Effector memory CD4-positive, alpha-beta T cell (primary cell): ENCODE results near the gene LHFPL4.
"Not testable (repeated sequence)": the region's sequence is repeated elsewhere in the genome, so short reads cannot be mapped to it uniquely, and the experiment has no call there.

ENCODE experiments used
- DNase-seq, 3 donors: peaks; one replicate each; pipeline ENCODE4 v3.0.0-alpha.2; 2020
- H3K27ac ChIP-seq: 2 replicates; pipeline ENCODE4 v1.7.0; 2013; ENCODE audit warnings: mild to moderate bottlenecking, low read length, moderate library complexity; ENCODE audit not compliant: insufficient read depth, poor library complexity, severe bottlenecking
- H3K27me3 ChIP-seq: replicated peaks from 2 replicates; pipeline ENCODE4 v1.7.0; 2013; ENCODE audit warnings: mild to moderate bottlenecking, low read length; ENCODE audit not compliant: insufficient read depth, control insufficient read depth, poor library complexity, severe bottlenecking
- H3K36me3 ChIP-seq: 2 replicates; pipeline ENCODE4 v1.7.0; 2013; ENCODE audit warnings: mild to moderate bottlenecking, low read length, moderate library complexity; ENCODE audit not compliant: control insufficient read depth, insufficient read depth
- H3K4me1 ChIP-seq: 2 replicates; pipeline ENCODE4 v1.7.0; 2013; ENCODE audit warnings: low read length, mild to moderate bottlenecking; ENCODE audit not compliant: control insufficient read depth, insufficient read depth, poor library complexity, severe bottlenecking
- H3K4me3 ChIP-seq: 2 replicates; pipeline ENCODE4 v1.7.0; 2013; ENCODE audit warnings: low read length, low read depth, mild to moderate bottlenecking; ENCODE audit not compliant: insufficient read depth, poor library complexity, severe bottlenecking
- H3K9me3 ChIP-seq: 2 replicates; pipeline ENCODE4 v1.7.0; 2013; ENCODE audit warnings: mild to moderate bottlenecking, low read length, moderate library complexity; ENCODE audit not compliant: control insufficient read depth

LHFPL4 gene

GRCh38 chr3:9583371-9583770 lies 29.7 kb upstream of the LHFPL4 start:
- Histone ChIP-seq H3K36me3 (no peaks in the 10 kb centered on the region), H3K4me1 (no peaks in the 10 kb centered on the region), H3K27ac (no peak overlapping the region), H3K4me3 (no peak overlapping the region), H3K27me3 (no peaks in the 10 kb centered on the region), H3K9me3 (no peaks in the 10 kb centered on the region)
- DNase-seq: no peak

DNA sequence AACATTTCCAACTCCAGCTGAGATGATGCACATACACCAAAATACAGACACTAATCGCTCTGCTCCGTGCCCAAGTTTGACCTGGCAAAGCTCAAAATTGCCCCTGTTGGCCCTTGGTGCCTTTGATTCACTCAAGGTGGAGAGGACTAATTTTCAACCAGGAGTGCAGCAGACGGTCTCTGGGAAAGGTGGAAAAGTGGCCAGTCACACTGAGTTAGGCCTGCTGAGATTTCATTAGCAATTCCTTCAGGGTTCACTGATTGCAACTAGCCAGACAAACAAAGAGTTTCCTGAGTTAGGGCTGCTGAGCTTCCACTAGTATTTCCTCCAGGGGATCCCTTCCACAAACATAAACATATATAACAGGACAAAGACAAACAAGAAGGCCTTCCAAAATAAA lies 28.7 kb upstream of the LHFPL4 start:
- no peak overlapping the region for H3K4me3 ChIP-seq
- DNase-seq: no peak
- no peaks in the 10 kb centered on the region for H3K4me1 ChIP-seq
- H3K27ac ChIP-seq: no peak overlapping the region
- H3K36me3 ChIP-seq: no peaks in the 10 kb centered on the region
- H3K27me3 ChIP-seq: no peaks in the 10 kb centered on the region
- no peaks in the 10 kb centered on the region for H3K9me3 ChIP-seq

DNA sequence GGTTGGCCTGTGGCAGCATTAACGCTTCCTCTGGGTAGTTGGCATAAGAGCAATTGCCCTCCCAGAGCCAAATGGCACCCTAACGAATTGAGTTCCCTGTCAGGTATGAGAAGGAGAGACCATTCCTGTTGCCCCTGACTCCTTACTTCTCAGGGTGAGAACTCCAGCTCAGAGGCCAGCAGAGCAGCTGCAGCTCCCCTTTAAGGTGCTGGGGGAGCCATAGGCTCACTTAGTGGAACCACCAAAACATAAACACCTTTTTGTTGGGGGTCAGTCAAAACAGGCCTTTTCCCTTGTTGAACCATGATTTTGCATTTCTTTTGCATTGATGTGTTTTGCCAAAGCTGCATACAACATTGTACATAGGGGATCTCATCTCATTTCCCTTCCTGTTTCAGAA lies 28.1 kb upstream of the LHFPL4 start:
- Histone ChIP-seq H3K9me3 (no peaks in the 10 kb centered on the region), H3K4me1 (no peaks in the 10 kb centered on the region), H3K36me3 (no peaks in the 10 kb centered on the region), H3K27ac (no peak overlapping the region), H3K4me3 (no peak overlapping the region), H3K27me3 (no peaks in the 10 kb centered on the region)
- DNase-seq: no peak

- peaks cover 4% of the 10 kb centered on the region for H3K27me3 ChIP-seq
- no peaks in the 10 kb centered on the region for H3K9me3 ChIP-seq
- H3K27ac ChIP-seq: no peak overlapping the region
- H3K4me3 ChIP-seq: no peak overlapping the region
- DNase-seq: no peak
- H3K4me1 ChIP-seq: no peaks in the 10 kb centered on the region
- no peaks in the 10 kb centered on the region for H3K36me3 ChIP-seq
Measured at GRCh38 chr3:9569054-9569453, 15.4 kb upstream of the LHFPL4 start.

DNA sequence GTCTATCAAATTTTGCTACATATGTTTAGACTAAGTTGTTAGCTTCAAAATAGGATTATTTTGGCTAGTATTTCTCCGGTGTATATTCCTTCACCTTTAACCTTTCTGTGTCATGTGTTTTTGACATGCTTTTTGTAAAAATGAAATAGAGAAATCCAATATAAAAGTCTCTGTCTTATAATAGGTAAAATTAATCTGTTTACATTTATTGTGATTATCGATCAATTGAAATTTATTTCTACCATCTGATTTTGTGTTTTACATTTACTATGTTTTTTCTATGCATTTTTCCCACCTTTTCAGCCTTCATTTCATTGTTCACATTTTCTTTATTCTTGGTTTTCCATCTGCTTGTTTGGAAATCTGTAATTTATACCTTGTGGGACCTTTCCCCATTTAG lies 11.7 kb upstream of the LHFPL4 start:
- DNase-seq: no peak
- H3K27ac ChIP-seq: no peak overlapping the region
- no peaks in the 10 kb centered on the region for H3K4me1 ChIP-seq

DNA sequence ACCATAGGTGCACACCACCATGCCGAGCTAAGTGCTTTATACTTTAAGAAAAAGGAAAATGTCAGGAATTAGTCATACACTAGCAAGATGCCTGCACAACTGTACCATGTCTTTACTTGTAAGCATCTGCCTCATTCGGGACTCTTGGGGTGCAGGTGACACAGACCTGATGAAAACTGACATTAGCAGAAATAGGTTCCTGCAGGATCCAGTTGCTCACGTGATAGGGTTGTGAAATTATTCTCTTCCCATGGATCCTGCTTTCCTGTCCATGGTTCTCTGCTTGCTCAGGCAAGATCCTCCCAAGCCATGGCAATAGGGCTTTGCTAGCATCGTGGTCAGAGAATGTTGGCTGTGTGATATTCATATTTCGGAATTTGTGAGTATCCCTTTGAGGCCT lies 10.2 kb upstream of the LHFPL4 start:
- Histone ChIP-seq H3K27me3 (no peaks in the 10 kb centered on the region), H3K4me3 (no peak overlapping the region), H3K27ac (no peak overlapping the region), H3K36me3 (no peaks in the 10 kb centered on the region), H3K9me3 (no peaks in the 10 kb centered on the region), H3K4me1 (no peaks in the 10 kb centered on the region)
- DNase-seq: no peak

More for the DNA sequence above, 11.7 kb upstream of the LHFPL4 start:
- H3K27me3 ChIP-seq: no peaks in the 10 kb centered on the region
- H3K9me3 ChIP-seq: no peaks in the 10 kb centered on the region
- no peaks in the 10 kb centered on the region for H3K36me3 ChIP-seq
- H3K4me3 ChIP-seq: no peak overlapping the region

- not testable (repeated sequence) for H3K27me3 ChIP-seq, H3K4me3 ChIP-seq, H3K27ac ChIP-seq, DNase-seq, H3K36me3 ChIP-seq, H3K9me3 ChIP-seq, H3K4me1 ChIP-seq
Measured at GRCh38 chr3:9560056-9560455, 6.4 kb upstream of the LHFPL4 start.

- Histone ChIP-seq H3K27ac (no peak overlapping the region), H3K9me3 (no peaks in the 10 kb centered on the region), H3K4me1 (no peaks in the 10 kb centered on the region), H3K4me3 (no peak overlapping the region), H3K27me3 (peaks cover 13% of the 10 kb centered on the region), H3K36me3 (no peaks in the 10 kb centered on the region)
- DNase-seq: no peak
Measured at GRCh38 chr3:9553948-9554513, 409 bp upstream of the LHFPL4 start.

GRCh38 chr3:9552252-9552999 lies 1.2 kb downstream of the LHFPL4 start:
- H3K4me3 ChIP-seq: no peak overlapping the region
- peaks cover 16% of the 10 kb centered on the region for H3K27me3 ChIP-seq
- no peak for DNase-seq

DNA sequence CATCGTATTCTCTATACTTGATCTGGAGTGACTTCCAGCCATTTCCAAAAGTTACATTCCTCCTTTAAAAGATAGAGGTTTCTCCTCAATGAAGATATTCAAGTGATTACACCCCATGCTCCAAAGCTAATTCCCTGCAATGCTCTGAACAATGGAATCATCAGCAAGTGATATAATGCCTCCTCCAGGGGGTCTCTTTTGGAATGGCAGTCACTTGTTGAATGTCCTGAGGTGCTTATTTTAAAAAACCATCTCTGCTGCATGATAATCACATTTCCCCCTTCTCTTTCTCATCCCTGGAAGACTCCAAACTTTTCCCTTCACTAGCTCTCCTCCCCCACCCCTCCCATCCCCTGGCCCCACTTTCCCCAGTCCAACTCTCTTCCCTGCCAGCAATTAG lies 2.6 kb downstream of the LHFPL4 start:
- H3K4me3 ChIP-seq: no peak overlapping the region
- H3K36me3 ChIP-seq: no peaks in the 10 kb centered on the region
- no peaks in the 10 kb centered on the region for H3K9me3 ChIP-seq
- H3K27ac ChIP-seq: no peak overlapping the region
- H3K27me3 ChIP-seq: peaks cover 16% of the 10 kb centered on the region
- H3K4me1 ChIP-seq: no peaks in the 10 kb centered on the region
- no peak for DNase-seq

More at GRCh38 chr3:9552252-9552999, 1.2 kb downstream of the LHFPL4 start:
- no peak overlapping the region for H3K27ac ChIP-seq
- no peaks in the 10 kb centered on the region for H3K4me1 ChIP-seq
- H3K9me3 ChIP-seq: no peaks in the 10 kb centered on the region
- no peaks in the 10 kb centered on the region for H3K36me3 ChIP-seq
